T-cell (primary cell): ENCODE data around the gene DNAJC7. TPM values are rescaled to one million over a fixed set of nuclear protein-coding genes. Genes with fewer than 3 reads are reported as not detected.

Experiments
- ATAC-seq, 4 experiments: fragments of 200-7000 bp in 3 of 4; fragments of 150-1000 bp in 1 of 4; cut with Tn5 transposase; replicated peaks in 1 of 4; 1 replicate in 3 of 4; 2 replicates in 1 of 4; pipeline ENCODE4 v1.10.0; 2021; ENCODE audit warnings: moderate library complexity in 3 of 4, mild to moderate bottlenecking in 2 of 4, moderate number of reproducible peaks in 1 of 4
- CTCF ChIA-PET, 2 donors: fragments of 300-600 bp; sonication (Branson Sonifier 250); formaldehyde crosslinking; loops; one replicate each; lab custom pipeline; 2022; ENCODE audit warnings: antibody characterized with exemption in 2 of 2; lab: Charles Lee
- POLR2A ChIA-PET, 2 donors: fragments of 300-600 bp; sonication (Branson Sonifier 250); formaldehyde crosslinking; loops; one replicate each; lab custom pipeline; 2022; ENCODE audit warnings: antibody characterized with exemption in 2 of 2; lab: Charles Lee
- DNase-seq, 35 experiments: peaks; one replicate each; pipeline versions ENCODE4 v3.0.0 to v3.0.0-alpha.2; 2013 to 2023
- H3K27ac ChIP-seq: one replicate; pipeline ENCODE4 v1.5.1; 2013; ENCODE audit warnings: low read length
- H3K27me3 ChIP-seq, 2 experiments: replicated peaks in 1 of 2; 1 replicate in 1 of 2; 2 replicates in 1 of 2; pipeline versions ENCODE4 v1.6.1 to v1.7.0; 2013; ENCODE audit warnings: low read length in 1 of 2, mixed read lengths in 1 of 2; ENCODE audit not compliant: control insufficient read depth in 2 of 2, insufficient read depth in 2 of 2; ENCODE audit errors: extremely low read depth in 1 of 2
- H3K36me3 ChIP-seq, 2 donors: 1 replicate in 1 of 2; 2 replicates in 1 of 2; pipeline versions ENCODE4 v1.6.1 to v1.7.0; 2013; ENCODE audit warnings: low read length in 1 of 2; ENCODE audit not compliant: control insufficient read depth in 2 of 2, insufficient read depth in 1 of 2; ENCODE audit errors: extremely low read depth in 1 of 2
- H3K4me1 ChIP-seq, 2 experiments: 1 replicate in 1 of 2; 2 replicates in 1 of 2; pipeline versions ENCODE4 v1.6.1 to v1.7.0; 2013; ENCODE audit warnings: low read length in 2 of 2, mixed read lengths in 1 of 2; ENCODE audit not compliant: insufficient read depth in 2 of 2, control insufficient read depth in 1 of 2; ENCODE audit errors: extremely low read depth in 1 of 2
- H3K4me3 ChIP-seq, 2 donors: 1 replicate in 1 of 2; 2 replicates in 1 of 2; pipeline versions ENCODE4 v1.5.1 to v1.7.0; 2013; ENCODE audit warnings: mild to moderate bottlenecking in 2 of 2, low read length in 1 of 2, moderate library complexity in 1 of 2; ENCODE audit not compliant: control insufficient read depth in 1 of 2; ENCODE audit errors: extremely low read depth in 1 of 2
- H3K9me3 ChIP-seq: 2 replicates; pipeline ENCODE4 v1.7.0; 2013
- H3K27ac Mint-ChIP-seq, 2 donors: one replicate each; pipeline ENCODE4 v1.8.0; 2020 to 2021; ENCODE audit warnings: mild to moderate bottlenecking in 2 of 2, mixed read lengths in 2 of 2
- H3K27me3 Mint-ChIP-seq, 2 donors: one replicate each; pipeline ENCODE4 v1.8.0; 2021 to 2022; ENCODE audit warnings: mixed read lengths in 2 of 2
- H3K36me3 Mint-ChIP-seq: one replicate; pipeline ENCODE4 v1.8.0; 2021; ENCODE audit warnings: mixed read lengths
- H3K4me1 Mint-ChIP-seq, 3 donors: one replicate each; pipeline ENCODE4 v1.8.0; 2020 to 2022; ENCODE audit warnings: mixed read lengths in 3 of 3, mild to moderate bottlenecking in 1 of 3
- H3K4me3 Mint-ChIP-seq, 3 donors: one replicate each; pipeline ENCODE4 v1.8.0; 2020 to 2022; ENCODE audit warnings: mild to moderate bottlenecking in 3 of 3, mixed read lengths in 3 of 3, moderate library complexity in 3 of 3
- H3K9me3 Mint-ChIP-seq, 3 donors: one replicate each; pipeline ENCODE4 v1.8.0; 2020 to 2022; ENCODE audit warnings: mixed read lengths in 3 of 3
- WGBS: methylation state at CpG from one replicate; pipeline ENCODE4 v1.1.5; 2013; ENCODE audit warnings: missing lambda C conversion rate; ENCODE audit not compliant: insufficient coverage; 5-methylcytosine and 5-hydroxymethylcytosine counted together
- total RNA-seq, 35 experiments: library from RNA in 6 of 35; stranded (reverse) in 6 of 35; fragments of 120-200 nt in 1 of 35; gene quantifications; one replicate each; pipeline versions ENCODE4 v1.2.1 to v1.2.4 and lab custom pipeline; 2013 to 2026

The DNAJC7 gene
- total RNA-seq, 5 donors from 2014 or later (not counting 1 experiment from before 2014, with no cell fraction given) = 107 to 129 (median 112) TPM

DNA sequence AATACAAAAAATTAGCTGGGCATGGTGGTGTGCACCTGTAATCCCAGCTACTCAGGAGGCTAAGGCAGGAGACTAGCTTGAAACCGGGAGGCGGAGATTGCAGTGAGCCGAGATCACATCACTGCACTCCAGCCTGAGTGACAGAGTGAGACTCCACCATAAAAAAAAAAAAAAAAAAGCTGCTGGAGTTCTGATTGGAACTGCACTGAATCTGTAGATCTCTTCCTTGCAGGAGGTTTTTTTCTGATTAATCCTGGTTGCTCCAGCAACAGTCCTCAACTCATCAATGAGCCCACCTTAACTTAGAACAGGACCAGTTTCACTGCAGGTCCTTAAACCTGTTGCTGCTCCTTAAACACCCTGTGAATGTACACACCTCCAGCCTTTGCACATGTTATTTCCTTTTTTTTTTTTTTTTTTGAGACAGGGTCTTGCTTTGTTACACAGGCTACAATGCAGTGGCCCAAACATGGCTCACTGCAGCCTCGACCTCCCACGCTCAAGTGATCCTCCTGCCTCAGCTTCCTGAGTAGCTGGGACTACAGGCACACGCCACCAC, 88.5 kb downstream of the DNAJC7 start:
- H3K4me3 Mint-ChIP-seq = peak overlapping the region; percentile 85 to 100 (median 95)
- no peaks in the 10 kb centered on the region for H3K36me3 Mint-ChIP-seq
- H3K27ac Mint-ChIP-seq = peak overlapping the region in 1 of 2 donors; percentile 94
- H3K27ac ChIP-seq = no peak overlapping the region
- ChIA-PET POLR2A (interaction anchor here (0.5 to 0.6 kb wide), 4 partner anchors 34 to 1314 kb away, joined by 3 to 5 read pairs (median 4); partner anchors contain the start of gene CNP (in 1 of the 2)), CTCF (interaction anchor here (0.5 to 1.4 kb wide), 3 partner anchors 89 to 266 kb away, joined by 3 to 5 read pairs (median 4); no protein-coding TSS in a partner anchor)
- no peak overlapping the region for H3K4me3 ChIP-seq
- ATAC-seq (no peak), DNase-seq (no peak)
- no peaks in the 10 kb centered on the region for H3K27me3 Mint-ChIP-seq
- peaks cover 22 to 28% (median 28%) of the 10 kb centered on the region in 3 donors for H3K4me1 Mint-ChIP-seq
- no CpG with 5 or more reads among the region's 6 CpGs for WGBS
- no peaks in the 10 kb centered on the region for H3K9me3 ChIP-seq
- no peaks in the 10 kb centered on the region for H3K9me3 Mint-ChIP-seq
- H3K27me3 ChIP-seq = no peaks in the 10 kb centered on the region
- peaks cover 7 to 20% of the 10 kb centered on the region in 2 experiments for H3K4me1 ChIP-seq
- no peaks in the 10 kb centered on the region for H3K36me3 ChIP-seq

Other genes with a start within 250 kb of the DNAJC7 start
- gene JUP, start 230.7 kb downstream of the DNAJC7 start, total RNA-seq = 1 to 10 TPM; 1.1 to 4.8 (median 3.4) TPM
- 10 to 100 TPM in 1 of 5 donors, 1 to 10 TPM in 4; 2.9 to 11.0 (median 7.7) TPM for gene P3H4, start 205.5 kb downstream of the DNAJC7 start, total RNA-seq
- gene FKBP10, start 204.4 kb downstream of the DNAJC7 start, total RNA-seq = 1 to 10 TPM in 2 of 5 donors, under 1 TPM in 2, not detected in 1; 0.49 to 1.3 (median 1.1) TPM
- gene NT5C3B, start 181.2 kb downstream of the DNAJC7 start, total RNA-seq = 10 to 100 TPM; 25.4 to 43.0 (median 33.4) TPM
- gene KLHL10, start 179.6 kb downstream of the DNAJC7 start, total RNA-seq = not detected
- gene KLHL11, start 152.0 kb downstream of the DNAJC7 start, total RNA-seq = 10 to 100 TPM; 17.1 to 28.2 (median 18.6) TPM
- gene ACLY, start 98.5 kb downstream of the DNAJC7 start, total RNA-seq = 100 to 1,000 TPM in 1 of 5 donors, 10 to 100 TPM in 4; 69.1 to 101 (median 96.3) TPM
- gene ODAD4, start 86.8 kb downstream of the DNAJC7 start, total RNA-seq = 1 to 10 TPM in 1 of 5 donors, under 1 TPM in 3, not detected in 1; 0.22 to 2.0 (median 0.39) TPM
- gene CNP, start 50.6 kb downstream of the DNAJC7 start, total RNA-seq = 10 to 100 TPM; 24.4 to 36.2 (median 34.3) TPM
- gene NKIRAS2, start 2.7 kb upstream of the DNAJC7 start, total RNA-seq = 10 to 100 TPM; 11.0 to 19.6 (median 18.4) TPM
- 1 to 10 TPM in 1 of 5 donors, under 1 TPM in 4; 0.35 to 1.1 (median 0.89) TPM for gene C17orf113, start 33.2 kb upstream of the DNAJC7 start, total RNA-seq
- gene ZNF385C, start 81.0 kb upstream of the DNAJC7 start, total RNA-seq = 1 to 10 TPM in 1 of 5 donors, under 1 TPM in 4; 0.16 to 1.0 (median 0.46) TPM
- 10 to 100 TPM; 38.2 to 63.0 (median 41.7) TPM for gene DHX58, start 95.3 kb upstream of the DNAJC7 start, total RNA-seq
- 10 to 100 TPM; 41.1 to 75.5 (median 61.1) TPM for gene KAT2A, start 103.9 kb upstream of the DNAJC7 start, total RNA-seq
- under 1 TPM in 2 of 5 donors, not detected in 3; 0.13 to 0.18 TPM for gene HSPB9, start 105.4 kb upstream of the DNAJC7 start, total RNA-seq
- 10 to 100 TPM; 72.3 to 85.9 (median 79.3) TPM for gene RAB5C, start 137.6 kb upstream of the DNAJC7 start, total RNA-seq
- under 1 TPM in 4 of 5 donors, not detected in 1; 0.06 to 0.35 (median 0.20) TPM for gene KCNH4, start 163.7 kb upstream of the DNAJC7 start, total RNA-seq
- gene HCRT, start 168.0 kb upstream of the DNAJC7 start, total RNA-seq = not detected
- gene GHDC, start 177.1 kb upstream of the DNAJC7 start, total RNA-seq = 10 to 100 TPM; 15.8 to 26.2 (median 22.5) TPM